ENCODE measurements around the gene LRRC28.

GRCh38 chr15:99312228-99312627 is 60.9 kb downstream of the LRRC28 start:
- TF ChIP-seq, protein P1, sequence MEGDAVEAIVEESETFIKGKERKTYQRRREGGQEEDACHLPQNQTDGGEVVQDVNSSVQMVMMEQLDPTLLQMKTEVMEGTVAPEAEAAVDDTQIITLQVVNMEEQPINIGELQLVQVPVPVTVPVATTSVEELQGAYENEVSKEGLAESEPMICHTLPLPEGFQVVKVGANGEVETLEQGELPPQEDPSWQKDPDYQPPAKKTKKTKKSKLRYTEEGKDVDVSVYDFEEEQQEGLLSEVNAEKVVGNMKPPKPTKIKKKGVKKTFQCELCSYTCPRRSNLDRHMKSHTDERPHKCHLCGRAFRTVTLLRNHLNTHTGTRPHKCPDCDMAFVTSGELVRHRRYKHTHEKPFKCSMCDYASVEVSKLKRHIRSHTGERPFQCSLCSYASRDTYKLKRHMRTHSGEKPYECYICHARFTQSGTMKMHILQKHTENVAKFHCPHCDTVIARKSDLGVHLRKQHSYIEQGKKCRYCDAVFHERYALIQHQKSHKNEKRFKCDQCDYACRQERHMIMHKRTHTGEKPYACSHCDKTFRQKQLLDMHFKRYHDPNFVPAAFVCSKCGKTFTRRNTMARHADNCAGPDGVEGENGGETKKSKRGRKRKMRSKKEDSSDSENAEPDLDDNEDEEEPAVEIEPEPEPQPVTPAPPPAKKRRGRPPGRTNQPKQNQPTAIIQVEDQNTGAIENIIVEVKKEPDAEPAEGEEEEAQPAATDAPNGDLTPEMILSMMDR (IDR thresholded peaks at IDR 0.05), result no peak
- TF ChIP-seq POLR2AphosphoS5 (IDR thresholded peaks at IDR 0.05), result no peak
- no peak for TF ChIP-seq POLR2A (IDR thresholded peaks at IDR 0.05; ENCODE audit: low read depth)
- no peak for TF ChIP-seq EP300 (IDR thresholded peaks at IDR 0.05)

All from esophagus muscularis mucosa (tissue), 4 donors.